H1 (cell line): ENCODE measurements around the gene TRIM71.
A peak's percentile ranks its signal among the peaks of the same experiment; 100 is the strongest.

Experiments
- CEBPB ChIP-seq: IDR thresholded peaks from 2 replicates; pipeline ENCODE4 v1.6.1; 2012; ENCODE audit warnings: low read depth, low read length
- CTCF ChIP-seq, 3 experiments: IDR thresholded peaks; 1 replicate in 2 of 3; 2 replicates in 1 of 3; pipeline versions ENCODE4 v1.5.1 to v1.6.1; 2011; ENCODE audit warnings: low read length in 3 of 3, mild to moderate bottlenecking in 3 of 3, inconsistent platforms in 2 of 3, low read depth in 1 of 3, moderate library complexity in 1 of 3; ENCODE audit not compliant: insufficient read depth in 1 of 3; ENCODE audit errors: control extremely low read depth in 1 of 3
- EGR1 ChIP-seq: IDR thresholded peaks from 2 replicates; pipeline ENCODE4 v1.6.1; 2011; ENCODE audit warnings: low read depth, low read length, borderline replicate concordance
- EZH2 ChIP-seq: fragments of 200-600 bp; sonication (generic); IDR thresholded peaks from 2 replicates; pipeline ENCODE4 v1.7.1; 2012; ENCODE audit warnings: low read depth, mild to moderate bottlenecking, moderate library complexity, low read length, inconsistent platforms; ENCODE audit not compliant: severe bottlenecking
- GABPA ChIP-seq: IDR thresholded peaks from 2 replicates; pipeline ENCODE4 v1.6.1; 2011; ENCODE audit warnings: mild to moderate bottlenecking, low read length, moderate library complexity, borderline replicate concordance; ENCODE audit not compliant: insufficient read depth
- GTF2F1 ChIP-seq: IDR thresholded peaks from 2 replicates; pipeline ENCODE4 v1.6.1; 2012; ENCODE audit warnings: low read depth, low read length, improper control_type of control experiment, borderline replicate concordance
- KDM1A ChIP-seq: fragments of 200-600, 300-600 bp; sonication (generic); IDR thresholded peaks from 2 replicates; pipeline ENCODE4 v1.7.1; 2016; ENCODE audit warnings: mild to moderate bottlenecking, low read length, borderline replicate concordance
- POLR2A ChIP-seq, 2 experiments: IDR thresholded peaks; 1 replicate in 1 of 2; 2 replicates in 1 of 2; pipeline ENCODE4 v1.6.1; 2011; ENCODE audit warnings: low read depth in 2 of 2, low read length in 2 of 2, mild to moderate bottlenecking in 2 of 2; ENCODE audit errors: control extremely low read depth in 1 of 2
- RBBP5 ChIP-seq: IDR thresholded peaks from 2 replicates; pipeline ENCODE4 v1.7.1; 2012; ENCODE audit warnings: low read depth, mild to moderate bottlenecking, inconsistent platforms, low read length, moderate library complexity, borderline replicate concordance
- RFX5 ChIP-seq: IDR thresholded peaks from 2 replicates; pipeline ENCODE4 v1.6.1; 2011; ENCODE audit warnings: low read depth, low read length, improper control_type of control experiment, borderline replicate concordance
- SIN3A ChIP-seq, 2 experiments: IDR thresholded peaks in 1 of 2; conservative IDR thresholded peaks in 1 of 2; 2 replicates each; pipeline ENCODE4 v1.6.1; 2011 to 2012; ENCODE audit warnings: low read length in 2 of 2, improper control_type of control experiment in 1 of 2, low read depth in 1 of 2, mild to moderate bottlenecking in 1 of 2
- SUZ12 ChIP-seq: fragments of 200-600 bp; sonication (generic); IDR thresholded peaks from 2 replicates; pipeline ENCODE4 v1.6.1; 2012; ENCODE audit warnings: mild to moderate bottlenecking, inconsistent platforms, low read length, moderate library complexity, mixed read lengths
- TAF1 ChIP-seq: IDR thresholded peaks from 2 replicates; pipeline ENCODE4 v1.6.1; 2011; ENCODE audit warnings: mild to moderate bottlenecking, low read depth, low read length
- TEAD4 ChIP-seq: IDR thresholded peaks from 2 replicates; pipeline ENCODE4 v1.6.1; 2012; ENCODE audit warnings: low read depth, low read length, inconsistent platforms, mixed read lengths

DNA sequence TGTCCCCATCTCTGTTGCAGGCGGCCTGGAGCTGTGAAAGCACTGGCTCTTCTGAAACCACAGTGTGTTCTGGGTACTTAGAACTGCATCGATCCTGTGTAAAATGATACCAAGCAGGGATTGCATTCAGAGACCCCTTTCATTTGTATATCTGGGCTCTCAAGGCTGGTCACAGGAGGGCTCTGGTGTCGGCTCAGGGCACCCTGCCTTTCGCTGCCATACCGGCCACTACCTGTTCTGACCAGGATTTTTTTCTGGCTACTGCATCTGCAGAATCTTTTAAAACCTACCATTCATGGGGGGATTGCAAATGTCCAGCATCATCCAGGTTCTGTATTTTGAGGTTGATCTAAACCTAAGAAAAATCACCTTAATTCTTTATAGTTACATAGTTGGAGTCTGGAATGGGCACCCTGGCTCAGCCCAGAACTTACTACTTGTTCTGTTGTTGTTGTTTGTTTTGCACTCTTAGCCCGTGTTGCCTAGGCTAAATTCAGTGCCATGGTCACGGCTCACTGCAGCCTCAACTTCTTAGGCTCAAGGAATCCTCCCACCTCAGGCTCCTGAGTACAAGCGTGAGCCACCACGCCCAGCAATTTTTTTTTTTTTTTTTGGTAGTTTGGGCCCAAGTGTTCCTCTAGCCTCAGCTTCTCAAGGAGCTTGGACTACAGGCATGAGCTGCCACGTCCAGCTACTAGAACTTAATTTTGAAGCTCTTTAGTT lies 52.7 kb downstream of the TRIM71 start:
- TF ChIP-seq EZH2 (no peak), POLR2A (IDR thresholded peaks at IDR 0.05; ENCODE audit: control extremely low read depth in 1 of 2, low read depth in 2 of 2, low read length in 2 of 2) (peak in 1 of 2 experiments; percentile 34; a peak in 1 of 3 replicates), SIN3A (conservative IDR thresholded peaks at IDR 0.05 in 1 of 2, IDR thresholded peaks at IDR 0.05 in 1 of 2; ENCODE audit: low read depth in 1 of 2, low read length in 2 of 2) (no peak), TEAD4 (no peak), CEBPB (no peak), KDM1A (no peak), CTCF (IDR thresholded peaks at IDR 0.05; ENCODE audit: control extremely low read depth in 1 of 3, insufficient read depth in 1 of 3, low read depth in 1 of 3, low read length in 3 of 3) (no peak), GTF2F1 (no peak), RBBP5 (no peak), RFX5 (no peak), GABPA (no peak), EGR1 (no peak), TAF1 (no peak), SUZ12 (no peak)
